ENCODE data around the gene DEXI. TPM values are rescaled to one million over a fixed set of nuclear protein-coding genes. Genes with fewer than 3 reads are reported as not detected.
A peak's percentile ranks its signal among the peaks of the same experiment; 100 is the strongest.
"Not testable (repeated sequence)": the region's sequence is repeated elsewhere in the genome, so short reads cannot be mapped to it uniquely, and the experiment has no call there.

Gene DEXI
- total RNA-seq, 1 donor from 2014 or later, result 110 TPM

- TF ChIP-seq CTCF (IDR thresholded peaks at IDR 0.05; ENCODE audit: borderline replicate concordance), result no peak
- Histone ChIP-seq H3K4me3 (no peak overlapping the region), H3K36me3 (peaks cover 36% of the 10 kb centered on the region), H3K9me3 (replicated peaks) (no peaks in the 10 kb centered on the region), H3K27me3 (ENCODE audit: low read depth) (no peaks in the 10 kb centered on the region), H3K27ac (replicated peaks) (no peak overlapping the region), H3K4me1 (peaks cover 80% of the 10 kb centered on the region)
- intact Hi-C loops (cut with micrococcal nuclease), result no loop called here
- no peak for DNase-seq
These were observed 10.2 kb downstream of the DEXI start for GRCh38 chr16:10931977-10932632.

DNA sequence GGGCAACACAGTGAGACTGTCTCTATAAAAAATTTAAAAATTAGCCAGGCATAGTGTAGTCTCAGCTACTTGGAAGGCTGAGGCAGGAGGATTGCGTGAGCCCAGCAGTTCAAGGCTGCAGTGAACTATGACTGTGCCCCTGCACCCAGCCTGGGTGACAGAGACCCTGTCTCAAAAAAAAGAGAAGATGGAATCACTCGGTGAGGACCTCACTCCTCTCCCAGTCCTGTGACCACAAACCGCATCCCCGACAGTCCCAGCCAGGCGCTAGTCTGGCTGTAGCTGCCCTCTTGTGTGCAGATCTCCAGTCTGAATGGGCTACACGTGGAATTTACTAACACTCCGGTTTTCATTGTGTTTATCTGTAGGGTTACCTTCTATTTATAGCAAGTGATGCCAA, 11.1 kb downstream of the DEXI start:
- no peak for TF ChIP-seq CTCF (IDR thresholded peaks at IDR 0.05; ENCODE audit: borderline replicate concordance)
- no peak for DNase-seq
- H3K9me3 ChIP-seq (replicated peaks), result no peaks in the 10 kb centered on the region
- no peaks in the 10 kb centered on the region for H3K27me3 ChIP-seq (ENCODE audit: low read depth)
- H3K4me1 ChIP-seq, result peaks cover 70% of the 10 kb centered on the region
- H3K27ac ChIP-seq (replicated peaks), result no peak overlapping the region
- no peak overlapping the region for H3K4me3 ChIP-seq
- intact Hi-C loops (cut with micrococcal nuclease), result no loop called here
- peaks cover 44% of the 10 kb centered on the region for H3K36me3 ChIP-seq

DNA sequence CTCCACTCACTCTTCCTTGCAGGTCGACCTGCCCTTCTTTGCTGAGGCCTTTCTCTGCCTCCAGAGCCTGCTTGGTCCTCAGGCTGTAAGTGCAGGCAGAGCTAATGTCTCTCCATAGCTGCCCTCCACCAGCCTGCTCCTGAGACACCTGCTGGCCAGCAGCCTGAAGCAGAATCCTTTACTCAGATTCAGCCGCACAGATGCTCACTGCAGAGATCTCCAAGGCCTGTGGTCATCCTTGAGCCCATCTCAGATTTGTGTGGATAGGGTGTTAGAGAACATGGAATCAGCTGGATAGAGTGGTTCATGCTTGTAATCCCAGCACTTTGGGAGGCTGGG, 11.5 kb downstream of the DEXI start:
- peaks cover 66% of the 10 kb centered on the region for H3K4me1 ChIP-seq

GRCh38 chr16:10929853-10930754, 12.2 kb downstream of the DEXI start:
- no peak for TF ChIP-seq CTCF (IDR thresholded peaks at IDR 0.05; ENCODE audit: borderline replicate concordance)
- Histone ChIP-seq H3K4me1 (peaks cover 60% of the 10 kb centered on the region), H3K36me3 (peaks cover 55% of the 10 kb centered on the region), H3K9me3 (replicated peaks) (peaks cover 3% of the 10 kb centered on the region), H3K27ac (replicated peaks) (peak overlapping the region; percentile 42), H3K4me3 (no peak overlapping the region), H3K27me3 (ENCODE audit: low read depth) (no peaks in the 10 kb centered on the region)
- no peak for DNase-seq
- intact Hi-C loops (cut with micrococcal nuclease), result no loop called here

More for the DNA sequence above, 11.5 kb downstream of the DEXI start:
- H3K27me3 ChIP-seq (ENCODE audit: low read depth), result no peaks in the 10 kb centered on the region
- no peak for TF ChIP-seq CTCF (IDR thresholded peaks at IDR 0.05; ENCODE audit: borderline replicate concordance)
- intact Hi-C loops (cut with micrococcal nuclease), result no loop called here
- no peaks in the 10 kb centered on the region for H3K9me3 ChIP-seq (replicated peaks)
- no peak overlapping the region for H3K27ac ChIP-seq (replicated peaks)
- DNase-seq, result no peak
- H3K36me3 ChIP-seq, result peaks cover 48% of the 10 kb centered on the region
- no peak overlapping the region for H3K4me3 ChIP-seq

DNA sequence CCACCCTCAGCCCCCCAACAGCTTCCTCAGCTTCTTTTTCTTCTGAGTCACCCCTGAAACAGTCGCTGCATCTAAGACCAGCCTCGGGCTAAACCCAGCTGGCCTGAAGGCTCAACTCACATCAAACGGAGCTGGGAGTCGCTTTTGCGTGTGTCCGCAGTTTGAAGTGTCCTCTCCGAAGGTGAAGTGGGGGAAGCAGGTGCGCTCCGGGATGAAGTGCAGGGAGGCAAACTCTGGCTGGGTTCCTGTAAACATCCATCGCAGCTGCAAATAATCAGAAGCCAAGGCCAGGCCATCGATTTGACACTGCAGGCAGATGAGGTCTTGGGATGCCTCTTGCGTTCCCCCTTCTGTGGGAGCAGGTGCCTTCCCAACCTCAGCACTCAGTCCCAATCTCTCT, 13.2 kb downstream of the DEXI start:
- Histone ChIP-seq H3K36me3 (peaks cover 65% of the 10 kb centered on the region), H3K4me1 (peaks cover 60% of the 10 kb centered on the region), H3K27ac (replicated peaks) (peak overlapping the region; percentile 42)
- intact Hi-C loops (cut with micrococcal nuclease); H3K27me3 ChIP-seq (ENCODE audit: low read depth); DNase-seq; H3K4me3 ChIP-seq; H3K9me3 ChIP-seq (replicated peaks): not testable (repeated sequence)

All from left ventricle myocardium inferior (tissue), 1 donor.